ENCODE measurements around the gene HHIP.

HHIP gene

GRCh38 chr4:144645102-144645630 is 790 bp upstream of the HHIP start:
- TF ChIP-seq CTCF (IDR thresholded peaks at IDR 0.05), result no peak
- Histone ChIP-seq H3K36me3 (no peaks in the 10 kb centered on the region), H3K27ac (no peak overlapping the region), H3K4me3 (ENCODE audit: low read depth in 1 of 2, low read length in 1 of 2) (no peak overlapping the region), H3K27me3 (peaks cover 70% of the 10 kb centered on the region), H3K9me3 (no peaks in the 10 kb centered on the region), H3K4me1 (ENCODE audit: control insufficient read depth in 1 of 2, insufficient read depth in 1 of 2, low read depth in 1 of 2, low read length in 1 of 2) (no peaks in the 10 kb centered on the region)

- Histone ChIP-seq H3K4me1 (ENCODE audit: control insufficient read depth in 1 of 2, insufficient read depth in 1 of 2, low read depth in 1 of 2, low read length in 1 of 2) (no peaks in the 10 kb centered on the region), H3K27ac (no peak overlapping the region), H3K36me3 (no peaks in the 10 kb centered on the region), H3K27me3 (peaks cover 76% of the 10 kb centered on the region), H3K9me3 (no peaks in the 10 kb centered on the region), H3K4me3 (ENCODE audit: low read depth in 1 of 2, low read length in 1 of 2) (no peak overlapping the region)
- TF ChIP-seq CTCF (IDR thresholded peaks at IDR 0.05), result no peak
Measured at GRCh38 chr4:144646523-144647094, 653 bp downstream of the HHIP start.

GRCh38 chr4:144647095-144647561 is 1.2 kb downstream of the HHIP start:
- no peaks in the 10 kb centered on the region for H3K9me3 ChIP-seq
- H3K4me3 ChIP-seq (ENCODE audit: low read depth in 1 of 2, low read length in 1 of 2), result no peak overlapping the region
- H3K36me3 ChIP-seq, result no peaks in the 10 kb centered on the region
- H3K4me1 ChIP-seq (ENCODE audit: control insufficient read depth in 1 of 2, insufficient read depth in 1 of 2, low read depth in 1 of 2, low read length in 1 of 2), result no peaks in the 10 kb centered on the region
- no peak overlapping the region for H3K27ac ChIP-seq
- peaks cover 76% of the 10 kb centered on the region for H3K27me3 ChIP-seq
- TF ChIP-seq CTCF (IDR thresholded peaks at IDR 0.05), result no peak

GRCh38 chr4:144647590-144647989 is 1.6 kb downstream of the HHIP start:
- H3K27ac ChIP-seq, result no peak overlapping the region
- H3K9me3 ChIP-seq, result no peaks in the 10 kb centered on the region
- H3K27me3 ChIP-seq, result peaks cover 76% of the 10 kb centered on the region
- no peaks in the 10 kb centered on the region for H3K4me1 ChIP-seq (ENCODE audit: control insufficient read depth in 1 of 2, insufficient read depth in 1 of 2, low read depth in 1 of 2, low read length in 1 of 2)
- no peaks in the 10 kb centered on the region for H3K36me3 ChIP-seq
- no peak for TF ChIP-seq CTCF (IDR thresholded peaks at IDR 0.05)
- no peak overlapping the region for H3K4me3 ChIP-seq (ENCODE audit: low read depth in 1 of 2, low read length in 1 of 2)

GRCh38 chr4:144648042-144648441 is 2.1 kb downstream of the HHIP start:
- Histone ChIP-seq H3K4me3 (ENCODE audit: low read depth in 1 of 2, low read length in 1 of 2) (no peak overlapping the region), H3K9me3 (no peaks in the 10 kb centered on the region), H3K27ac (no peak overlapping the region), H3K36me3 (no peaks in the 10 kb centered on the region), H3K27me3 (peaks cover 76% of the 10 kb centered on the region), H3K4me1 (ENCODE audit: control insufficient read depth in 1 of 2, insufficient read depth in 1 of 2, low read depth in 1 of 2, low read length in 1 of 2) (no peaks in the 10 kb centered on the region)
- TF ChIP-seq CTCF (IDR thresholded peaks at IDR 0.05), result no peak
